ENCODE results near the gene SPON1.

SPON1 gene

DNA sequence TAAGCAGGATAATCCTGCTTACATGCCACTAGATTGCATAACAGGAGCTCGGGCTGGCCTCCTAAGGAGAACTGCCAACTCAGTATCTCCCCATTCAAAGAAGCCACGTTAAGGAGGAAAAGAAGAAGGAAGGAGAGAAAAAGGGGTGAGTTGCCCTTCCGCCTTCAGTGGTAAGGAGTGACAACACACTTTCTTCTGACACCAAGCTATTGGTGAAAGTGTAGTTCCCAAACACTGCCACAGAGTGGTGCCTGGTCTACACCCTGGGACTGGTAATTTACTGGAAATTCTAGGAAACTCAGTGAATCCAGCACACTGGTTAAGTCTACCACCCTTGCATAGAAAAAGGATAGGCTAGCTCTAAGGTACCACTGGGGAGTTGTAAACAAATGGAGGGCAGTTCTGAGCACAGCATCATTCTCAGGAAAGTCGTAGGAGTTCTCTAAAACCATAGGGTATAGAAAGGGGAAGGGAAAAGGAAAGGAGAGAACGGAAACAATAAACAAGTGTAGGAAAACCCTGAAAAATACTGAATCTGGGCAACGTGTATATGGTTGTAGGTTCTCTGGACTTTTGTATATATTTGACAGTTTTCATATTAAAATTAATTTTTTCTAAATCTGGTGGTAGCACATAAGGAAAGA lies 338.3 kb downstream of the SPON1 start:
- peak; percentile 1 for DNase-seq

DNA sequence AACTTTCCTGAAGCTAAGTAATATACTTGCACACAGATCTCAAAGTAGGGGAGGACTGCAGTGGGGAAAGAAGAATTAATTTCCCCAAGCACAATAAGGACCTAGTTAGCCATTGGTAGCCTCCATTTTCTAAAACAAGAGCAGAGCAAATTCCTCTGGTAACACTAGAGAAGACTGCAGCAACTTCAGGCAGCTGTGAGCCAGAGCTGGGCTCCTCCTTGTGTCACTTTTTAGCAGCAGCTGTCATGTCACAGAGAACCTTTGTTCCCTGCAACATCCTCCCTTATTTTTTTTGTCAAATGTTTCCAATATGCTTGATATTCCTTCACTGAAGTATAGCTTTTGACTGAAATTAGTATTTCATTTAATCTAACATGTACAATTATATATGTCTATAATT lies 342.1 kb downstream of the SPON1 start:
- DNase-seq: no peak

DNA sequence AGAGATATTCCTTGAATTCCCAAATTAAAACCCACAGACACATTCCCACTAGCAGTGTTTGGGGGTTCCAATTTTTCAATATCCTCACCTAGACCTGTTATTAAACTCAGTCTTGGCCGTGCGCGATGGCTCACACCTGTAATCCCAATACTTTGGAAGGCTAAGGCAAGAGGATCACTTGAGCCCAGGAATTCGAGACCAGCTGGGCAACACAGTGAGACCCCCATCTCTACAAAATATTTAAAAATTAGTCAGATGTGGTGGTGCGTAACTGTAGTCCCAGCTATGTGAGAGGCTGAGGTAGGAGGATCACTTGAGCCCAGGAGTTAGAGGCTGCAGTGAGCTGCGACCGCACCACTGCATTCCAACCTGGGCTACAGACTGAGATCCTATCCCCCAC lies 343.1 kb downstream of the SPON1 start:
- no peak for DNase-seq

DNA sequence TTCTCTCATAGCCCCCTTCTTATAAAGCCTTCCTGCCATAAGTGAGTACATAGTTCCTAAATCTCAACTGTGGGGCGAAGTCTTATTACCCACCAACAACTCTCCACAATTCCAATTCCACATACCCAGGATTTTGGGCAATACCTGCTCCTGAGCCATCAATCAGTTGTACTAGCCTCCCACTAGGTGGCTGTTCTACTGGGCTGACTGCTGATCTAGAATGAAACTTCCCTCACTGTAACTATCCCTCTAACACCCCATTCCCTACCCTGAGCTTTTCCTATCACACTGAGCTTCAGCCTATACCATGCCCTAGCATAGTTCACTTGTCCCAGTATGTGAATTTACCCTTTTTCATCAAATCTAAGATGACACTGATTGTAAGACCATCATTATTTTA lies 344.0 kb downstream of the SPON1 start:
- DNase-seq: no peak

DNA sequence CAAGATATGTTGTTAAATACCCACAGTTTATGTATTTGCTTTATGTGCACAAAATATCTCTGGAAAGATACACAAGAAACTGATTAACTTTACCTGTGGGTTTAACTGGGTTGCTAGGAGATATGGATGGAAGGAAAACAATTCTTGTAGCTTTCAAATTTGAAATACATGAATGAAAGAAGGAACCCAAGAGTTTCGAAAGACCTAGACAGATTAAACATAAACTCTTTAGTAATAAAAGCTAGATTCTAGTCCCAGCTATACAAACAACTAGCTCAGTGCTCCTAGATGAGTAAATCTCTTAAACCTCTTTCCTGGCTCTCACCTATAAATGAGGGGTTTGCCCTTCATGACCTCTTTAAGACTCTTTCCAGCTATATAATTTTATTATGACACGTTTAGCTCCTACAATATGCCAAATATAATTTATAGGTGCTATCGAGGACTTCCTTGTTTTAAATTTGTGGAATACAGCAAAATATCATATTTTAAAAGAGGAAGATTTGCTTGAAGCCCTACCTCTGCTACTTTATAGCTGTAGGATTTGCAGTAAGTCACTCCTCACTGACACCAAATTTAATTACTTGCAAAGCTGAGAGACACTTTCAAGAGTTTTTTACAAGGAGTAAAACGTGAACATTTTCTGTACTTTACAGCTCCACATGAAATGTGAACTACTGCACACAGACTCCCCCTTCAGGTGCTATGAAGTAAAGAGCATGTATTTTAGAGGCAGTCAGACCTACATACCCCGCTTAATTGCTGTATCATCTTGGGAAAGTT lies 345.8 kb downstream of the SPON1 start:
- peak; percentile 12 for DNase-seq

DNA sequence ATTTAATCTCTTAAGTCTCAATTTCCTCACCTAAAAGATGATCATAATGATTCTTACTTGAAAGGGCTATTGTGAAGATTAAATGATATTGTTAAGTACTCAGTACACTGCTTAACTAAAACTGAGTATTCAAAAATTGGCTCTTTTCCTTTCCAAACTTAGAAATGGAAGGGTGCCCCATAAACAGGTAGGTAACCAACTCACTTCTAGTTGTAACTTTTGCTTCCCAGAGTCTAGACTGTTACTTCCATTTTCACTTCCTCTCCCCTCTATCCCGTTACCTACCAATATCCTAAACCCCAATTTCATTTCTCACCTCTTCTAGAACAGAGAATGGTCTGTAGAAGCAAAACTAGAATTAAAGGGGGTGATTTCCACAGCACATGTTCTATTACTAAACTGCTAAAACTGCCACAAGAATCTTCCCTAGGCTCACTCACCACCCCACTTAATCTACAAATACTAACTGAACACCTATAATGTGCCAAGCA lies 346.4 kb downstream of the SPON1 start:
- DNase-seq: no peak

DNA sequence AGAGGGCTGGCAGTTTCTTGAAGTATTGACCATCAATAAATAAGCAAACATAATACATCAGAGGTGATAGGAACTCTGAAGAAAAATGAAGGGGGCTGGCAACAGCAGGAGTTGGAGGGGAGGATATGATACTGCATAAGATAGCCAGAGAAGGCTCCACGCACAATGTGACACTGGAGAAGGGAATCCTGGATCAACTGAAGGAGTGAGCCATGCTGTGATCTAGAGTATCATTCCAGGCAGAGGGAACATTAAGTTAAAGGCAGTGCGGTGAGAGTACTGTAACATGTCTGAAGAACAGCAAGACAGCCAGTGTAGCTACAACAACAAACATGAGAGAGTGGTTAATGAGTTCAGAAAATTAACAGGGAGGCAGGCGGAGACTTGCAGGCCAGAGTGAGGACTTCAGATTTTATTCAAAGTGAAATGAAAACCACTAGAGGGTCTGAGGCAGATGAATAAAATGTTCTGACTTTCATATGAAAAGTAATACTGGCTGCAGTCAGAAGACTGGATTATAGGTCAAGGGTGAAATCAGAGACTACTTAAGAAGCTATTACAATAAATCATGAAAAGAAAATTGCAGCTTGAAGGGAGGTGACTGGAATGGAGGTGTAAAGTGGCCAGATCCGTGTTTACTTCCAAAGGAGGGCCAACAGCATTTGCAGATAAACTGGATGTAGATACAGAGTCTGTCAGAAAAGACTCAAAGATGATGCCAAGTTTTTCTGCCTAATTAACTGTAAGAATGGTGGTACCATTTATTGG lies 347.1 kb downstream of the SPON1 start:
- peak; percentile 48 for DNase-seq

DNA sequence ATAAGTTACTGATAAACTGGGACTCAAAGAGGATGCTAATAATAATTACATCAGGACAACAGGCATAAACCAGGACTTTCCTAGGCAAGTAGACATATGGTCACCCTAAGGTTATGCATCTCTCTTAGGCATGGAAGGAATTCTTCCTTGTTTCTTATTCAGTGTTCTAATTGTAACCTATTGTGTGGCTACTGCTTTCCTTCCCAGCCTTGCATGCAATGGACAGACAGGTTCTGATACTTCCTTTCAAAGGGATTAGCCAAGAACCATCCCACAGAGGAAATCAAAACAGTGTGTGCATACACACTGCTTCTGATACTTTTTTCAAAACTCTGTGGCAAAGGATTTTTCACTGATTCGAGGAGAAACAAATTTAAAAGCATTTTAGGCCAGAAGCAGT lies 348.2 kb downstream of the SPON1 start:
- DNase-seq: no peak

DNA sequence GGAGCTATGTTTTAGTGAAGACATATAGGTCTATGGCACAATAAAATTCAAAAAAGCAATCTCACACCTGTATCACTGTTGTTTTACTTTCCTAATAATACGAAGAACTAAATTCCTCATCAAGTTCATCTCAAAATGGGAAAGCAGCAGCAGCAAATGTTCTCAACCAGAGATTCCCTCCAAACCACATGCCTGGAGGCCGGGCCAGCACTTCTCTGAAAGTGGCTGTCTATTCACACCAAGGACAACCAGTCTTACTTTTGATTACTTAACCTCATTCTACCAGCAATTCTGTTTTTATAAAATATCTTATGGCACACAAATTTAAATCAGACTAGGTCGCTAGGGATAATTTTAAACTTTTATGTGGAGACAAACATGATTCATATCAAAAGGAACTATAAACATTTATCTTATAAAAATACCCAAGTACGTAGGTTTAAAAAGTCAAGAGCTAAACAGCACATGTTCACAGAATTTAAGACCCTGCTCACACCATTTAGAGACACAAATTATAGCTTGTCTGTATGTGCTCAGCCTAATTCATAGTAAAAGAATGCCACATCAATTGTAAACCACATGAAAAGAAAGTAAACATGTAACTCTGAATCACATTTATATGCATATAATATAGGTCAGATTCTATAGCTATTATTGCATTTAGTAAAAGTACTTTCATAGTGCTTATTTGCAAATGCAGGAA lies 350.4 kb downstream of the SPON1 start:
- DNase-seq: no peak

DNA sequence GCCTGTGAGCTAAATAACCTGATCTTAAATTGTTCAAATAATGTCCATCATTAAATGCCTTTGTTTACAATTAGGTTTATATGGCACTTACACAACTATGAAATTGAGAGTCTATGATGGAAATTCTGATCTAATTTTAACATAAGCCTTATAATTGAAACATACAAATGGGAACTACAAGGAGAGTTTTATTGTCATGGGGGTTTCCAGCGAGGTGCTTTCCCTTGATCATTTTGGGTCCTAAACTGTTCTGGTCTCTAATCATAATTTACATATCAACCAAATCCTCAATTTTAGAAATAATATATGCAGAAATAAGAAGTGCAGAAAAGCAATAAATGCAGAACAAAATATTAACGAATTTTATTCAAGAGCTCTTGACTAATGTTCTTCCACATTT lies 351.6 kb downstream of the SPON1 start:
- DNase-seq: no peak

DNA sequence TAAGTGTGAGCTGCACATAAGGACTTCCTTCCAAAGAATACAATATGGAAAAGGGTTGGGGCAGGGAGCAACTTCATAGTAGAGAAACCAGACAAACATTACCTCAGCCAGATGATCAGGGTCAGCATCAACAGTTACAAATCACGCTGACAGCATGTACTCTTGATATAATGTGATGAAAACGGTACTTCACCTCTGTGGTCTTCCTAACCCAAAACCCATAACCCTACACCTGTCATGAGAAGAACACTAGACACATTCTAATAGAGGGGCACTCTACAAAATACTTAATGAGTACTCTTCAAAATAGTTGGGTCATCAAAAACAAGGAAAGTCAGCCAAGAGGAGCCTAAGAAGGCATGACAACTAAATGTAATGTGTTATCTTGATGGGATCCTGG lies 352.6 kb downstream of the SPON1 start:
- no peak for DNase-seq

Measured in NCI-H1105 (cell line).